SK-N-SH treated with all-trans-retinoic acid at 6 μM for 48 hours (cell line): ENCODE results near the gene LYPLA2.

Source experiments
- GLIS3 ChIP-seq: fragments of 250-450 bp; sonication (Bioruptor Pico); IDR thresholded peaks from 2 replicates; pipeline ENCODE4 v1.5.0; 2020; ENCODE audit warnings: mild to moderate bottlenecking, moderate library complexity
- OSR1 ChIP-seq: fragments of 250-450 bp; sonication (Bioruptor Pico); IDR thresholded peaks from 2 replicates; pipeline ENCODE4 v1.8.0; 2022; ENCODE audit warnings: moderate library complexity, mild to moderate bottlenecking, inconsistent platforms
- TF ChIP-seq, protein P1 (sequence below): fragments of 250-450 bp; sonication (Bioruptor Pico); IDR thresholded peaks from 2 replicates; pipeline ENCODE4 v1.5.1; 2021; ENCODE audit warnings: mild to moderate bottlenecking, moderate library complexity
- TF ChIP-seq, protein P2 (sequence below): fragments of 250-450 bp; sonication (Bioruptor Pico); IDR thresholded peaks from 2 replicates; pipeline ENCODE4 v1.8.0; 2020; ENCODE audit warnings: mild to moderate bottlenecking, moderate library complexity, borderline replicate concordance

DNA sequence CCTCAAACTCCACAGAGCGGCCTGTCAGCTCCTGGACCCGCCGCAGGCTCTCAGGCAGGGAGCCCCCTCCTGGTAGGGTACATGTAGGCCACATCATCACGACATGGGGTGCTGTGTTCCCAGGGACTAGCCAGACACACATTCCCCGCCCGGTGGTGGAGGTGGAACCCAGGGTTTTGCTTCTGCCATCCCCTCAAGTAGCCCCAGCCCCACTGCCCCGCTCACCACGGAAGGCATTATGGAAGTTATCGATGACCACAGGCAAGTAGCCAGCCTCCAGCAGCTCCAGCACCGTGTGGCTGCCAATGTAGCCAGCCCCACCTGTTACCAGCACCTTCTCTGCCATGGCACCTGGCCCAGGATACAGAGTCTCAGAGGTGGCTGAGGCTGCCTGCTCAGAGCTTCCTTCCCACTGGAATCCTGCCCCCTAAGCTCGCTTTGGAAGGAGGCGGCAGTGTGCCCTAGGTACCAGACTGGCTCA lies 7.8 kb downstream of the LYPLA2 start:
- TF ChIP-seq GLIS3 (CRISPR knock-in tag) (no peak), OSR1 (CRISPR knock-in tag) (no peak)
- TF ChIP-seq, protein P1, sequence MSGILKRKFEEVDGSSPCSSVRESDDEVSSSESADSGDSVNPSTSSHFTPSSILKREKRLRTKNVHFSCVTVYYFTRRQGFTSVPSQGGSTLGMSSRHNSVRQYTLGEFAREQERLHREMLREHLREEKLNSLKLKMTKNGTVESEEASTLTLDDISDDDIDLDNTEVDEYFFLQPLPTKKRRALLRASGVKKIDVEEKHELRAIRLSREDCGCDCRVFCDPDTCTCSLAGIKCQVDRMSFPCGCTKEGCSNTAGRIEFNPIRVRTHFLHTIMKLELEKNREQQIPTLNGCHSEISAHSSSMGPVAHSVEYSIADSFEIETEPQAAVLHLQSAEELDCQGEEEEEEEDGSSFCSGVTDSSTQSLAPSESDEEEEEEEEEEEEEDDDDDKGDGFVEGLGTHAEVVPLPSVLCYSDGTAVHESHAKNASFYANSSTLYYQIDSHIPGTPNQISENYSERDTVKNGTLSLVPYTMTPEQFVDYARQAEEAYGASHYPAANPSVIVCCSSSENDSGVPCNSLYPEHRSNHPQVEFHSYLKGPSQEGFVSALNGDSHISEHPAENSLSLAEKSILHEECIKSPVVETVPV: no peak
- TF ChIP-seq, protein P2, sequence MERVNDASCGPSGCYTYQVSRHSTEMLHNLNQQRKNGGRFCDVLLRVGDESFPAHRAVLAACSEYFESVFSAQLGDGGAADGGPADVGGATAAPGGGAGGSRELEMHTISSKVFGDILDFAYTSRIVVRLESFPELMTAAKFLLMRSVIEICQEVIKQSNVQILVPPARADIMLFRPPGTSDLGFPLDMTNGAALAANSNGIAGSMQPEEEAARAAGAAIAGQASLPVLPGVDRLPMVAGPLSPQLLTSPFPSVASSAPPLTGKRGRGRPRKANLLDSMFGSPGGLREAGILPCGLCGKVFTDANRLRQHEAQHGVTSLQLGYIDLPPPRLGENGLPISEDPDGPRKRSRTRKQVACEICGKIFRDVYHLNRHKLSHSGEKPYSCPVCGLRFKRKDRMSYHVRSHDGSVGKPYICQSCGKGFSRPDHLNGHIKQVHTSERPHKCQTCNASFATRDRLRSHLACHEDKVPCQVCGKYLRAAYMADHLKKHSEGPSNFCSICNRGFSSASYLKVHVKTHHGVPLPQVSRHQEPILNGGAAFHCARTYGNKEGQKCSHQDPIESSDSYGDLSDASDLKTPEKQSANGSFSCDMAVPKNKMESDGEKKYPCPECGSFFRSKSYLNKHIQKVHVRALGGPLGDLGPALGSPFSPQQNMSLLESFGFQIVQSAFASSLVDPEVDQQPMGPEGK (CRISPR knock-in tag): no peak
